Naive thymus-derived CD8-positive, alpha-beta T cell (primary cell): ENCODE measurements around the gene BST1. TPM values are rescaled to one million over a fixed set of nuclear protein-coding genes. Genes with fewer than 3 reads are reported as not detected.

Source experiments
- ATAC-seq, 2 donors: fragments of 150-1000 bp; cut with Tn5 transposase in 1 of 2; sonication (Bioruptor Pico), chemical (Tn5 transposase) in 1 of 2; 1 replicate in 1 of 2; 2 replicates in 1 of 2; pipeline ENCODE4 v1.10.0; 2021; ENCODE audit warnings: mild to moderate bottlenecking in 2 of 2, moderate library complexity in 2 of 2
- POLR2A ChIA-PET: fragments of 350-600 bp; sonication (Branson Sonifier 250); formaldehyde crosslinking; loops from one replicate; lab custom pipeline; 2021; ENCODE audit warnings: antibody characterized with exemption; lab: Charles Lee
- DNase-seq, 10 donors: peaks; one replicate each; pipeline versions ENCODE4 v3.0.0 to v3.0.0-alpha.2; 2020 to 2022
- H3K27ac Mint-ChIP-seq, 10 donors: one replicate each; pipeline ENCODE4 v1.8.0; 2020 to 2022; ENCODE audit warnings: mild to moderate bottlenecking in 10 of 10, mixed read lengths in 10 of 10, moderate library complexity in 4 of 10, inconsistent platforms in 1 of 10
- H3K27me3 Mint-ChIP-seq, 5 donors: one replicate each; pipeline ENCODE4 v1.8.0; 2021 to 2022; ENCODE audit warnings: mixed read lengths in 5 of 5
- H3K36me3 Mint-ChIP-seq, 3 donors: one replicate each; pipeline ENCODE4 v1.8.0; 2020 to 2022; ENCODE audit warnings: mixed read lengths in 3 of 3, mild to moderate bottlenecking in 2 of 3, inconsistent platforms in 1 of 3
- H3K4me1 Mint-ChIP-seq, 4 donors: one replicate each; pipeline ENCODE4 v1.8.0; 2021 to 2022; ENCODE audit warnings: mixed read lengths in 4 of 4
- H3K4me3 Mint-ChIP-seq, 10 donors: one replicate each; pipeline ENCODE4 v1.8.0; 2020 to 2022; ENCODE audit warnings: mild to moderate bottlenecking in 10 of 10, mixed read lengths in 10 of 10, moderate library complexity in 6 of 10, inconsistent platforms in 1 of 10
- H3K9me3 Mint-ChIP-seq, 9 donors: one replicate each; pipeline ENCODE4 v1.8.0; 2020 to 2022; ENCODE audit warnings: mixed read lengths in 9 of 9, mild to moderate bottlenecking in 3 of 9, inconsistent platforms in 1 of 9, moderate library complexity in 1 of 9
- polyA plus RNA-seq, 3 donors: library from polyadenylated mRNA; unstranded; fragments of 300-500 nt; fragmentation: Illumina TruSeq; gene quantifications; one replicate each; pipeline ENCODE4 v1.2.3, GENCODE V29; 2021
- total RNA-seq, 8 experiments: library from RNA in 2 of 8; stranded (reverse) in 2 of 8; gene quantifications; one replicate each; pipeline ENCODE4 v1.2.3 and lab custom pipeline; 2021 to 2026

BST1 gene
- total and polyA plus RNA-seq, 5 experiments from 2014 or later = 0.23 to 0.49 (median 0.42) TPM

- H3K9me3 Mint-ChIP-seq = peaks cover 0 to 27% (median 14%) of the 10 kb centered on the region in 9 donors
- ATAC-seq (no peak), DNase-seq (no peak)
- H3K36me3 Mint-ChIP-seq = peaks cover 0 to 26% (median 14%) of the 10 kb centered on the region in 3 donors
- no peak overlapping the region for H3K27ac Mint-ChIP-seq
- H3K27me3 Mint-ChIP-seq = no peaks in the 10 kb centered on the region
- POLR2A ChIA-PET = interaction anchor here (1.2 kb wide), 1 partner anchor 25 kb away, joined by 3 read pairs; no protein-coding TSS in a partner anchor
- H3K4me3 Mint-ChIP-seq = no peak overlapping the region
- peaks cover 3 to 17% (median 9%) of the 10 kb centered on the region in 4 donors for H3K4me1 Mint-ChIP-seq
These were observed 38.0 kb downstream of the BST1 start for GRCh38 chr4:15740764-15741404.

- no peak overlapping the region for H3K27ac Mint-ChIP-seq
- H3K36me3 Mint-ChIP-seq = peaks cover 0 to 32% (median 14%) of the 10 kb centered on the region in 3 donors
- peaks cover 0 to 38% (median 17%) of the 10 kb centered on the region in 9 donors for H3K9me3 Mint-ChIP-seq
- H3K4me1 Mint-ChIP-seq = peaks cover 3 to 10% (median 7%) of the 10 kb centered on the region in 4 donors
- no peak for ATAC-seq
- POLR2A ChIA-PET = interaction anchor here (1.2 kb wide), 1 partner anchor 24 kb away, joined by 3 read pairs; no protein-coding TSS in a partner anchor
- no peak overlapping the region for H3K4me3 Mint-ChIP-seq
- no peak for DNase-seq
- no peaks in the 10 kb centered on the region for H3K27me3 Mint-ChIP-seq
These were observed 39.3 kb downstream of the BST1 start for GRCh38 chr4:15742083-15742582.

GRCh38 chr4:15742637-15743036 lies 39.8 kb downstream of the BST1 start:
- H3K4me1 Mint-ChIP-seq = peaks cover 1 to 5% (median 3%) of the 10 kb centered on the region in 4 donors
- no peak overlapping the region for H3K4me3 Mint-ChIP-seq
- DNase-seq (no peak), ATAC-seq (no peak)
- POLR2A ChIA-PET = no interaction called here
- peak overlapping the region in 2 of 10 donors; percentile 12 to 16 for H3K27ac Mint-ChIP-seq
- no peaks in the 10 kb centered on the region for H3K27me3 Mint-ChIP-seq
- peaks cover 0 to 38% (median 17%) of the 10 kb centered on the region in 9 donors for H3K9me3 Mint-ChIP-seq
- peaks cover 0 to 32% (median 14%) of the 10 kb centered on the region in 3 donors for H3K36me3 Mint-ChIP-seq

- peaks cover 0 to 32% (median 14%) of the 10 kb centered on the region in 3 donors for H3K36me3 Mint-ChIP-seq
- ATAC-seq (no peak), DNase-seq (no peak)
- H3K9me3 Mint-ChIP-seq = peaks cover 0 to 38% (median 17%) of the 10 kb centered on the region in 9 donors
- no peaks in the 10 kb centered on the region for H3K27me3 Mint-ChIP-seq
- H3K27ac Mint-ChIP-seq = no peak overlapping the region
- POLR2A ChIA-PET = no interaction called here
- H3K4me3 Mint-ChIP-seq = no peak overlapping the region
- H3K4me1 Mint-ChIP-seq = peaks cover 0 to 5% (median under 1%) of the 10 kb centered on the region in 4 donors
These were observed 41.2 kb downstream of the BST1 start for GRCh38 chr4:15744016-15744545.

GRCh38 chr4:15746110-15746509 lies 43.2 kb downstream of the BST1 start:
- H3K27ac Mint-ChIP-seq = no peak overlapping the region
- POLR2A ChIA-PET = no interaction called here
- peaks cover 0 to 35% (median 12%) of the 10 kb centered on the region in 9 donors for H3K9me3 Mint-ChIP-seq
- ATAC-seq (no peak), DNase-seq (no peak)
- H3K36me3 Mint-ChIP-seq = peaks cover 0 to 26% (median 12%) of the 10 kb centered on the region in 3 donors
- H3K27me3 Mint-ChIP-seq = no peaks in the 10 kb centered on the region
- H3K4me1 Mint-ChIP-seq = peaks cover 0 to 7% (median under 1%) of the 10 kb centered on the region in 4 donors
- no peak overlapping the region for H3K4me3 Mint-ChIP-seq

- Mint-ChIP-seq H3K4me1 (peaks cover 10 to 15% (median 11%) of the 10 kb centered on the region in 4 donors), H3K4me3 (no peak overlapping the region), H3K27me3 (no peaks in the 10 kb centered on the region), H3K27ac (no peak overlapping the region), H3K36me3 (peaks cover 0 to 12% (median 0%) of the 10 kb centered on the region in 3 donors), H3K9me3 (peaks cover 0 to 13% (median 0%) of the 10 kb centered on the region in 9 donors)
- POLR2A ChIA-PET = interaction anchor here (1.0 kb wide), 1 partner anchor 17 kb away, joined by 3 read pairs; no protein-coding TSS in a partner anchor
- ATAC-seq (no peak), DNase-seq (no peak)
These were observed 46.1 kb downstream of the BST1 start for GRCh38 chr4:15749001-15749400.

GRCh38 chr4:15751153-15751552 lies 48.3 kb downstream of the BST1 start:
- DNase-seq (no peak), ATAC-seq (no peak)
- peaks cover 30 to 33% (median 32%) of the 10 kb centered on the region in 4 donors for H3K4me1 Mint-ChIP-seq
- peak overlapping the region in 3 of 10 donors; percentile 10 to 33 (median 13) for H3K27ac Mint-ChIP-seq
- peaks cover 0 to 9% (median 0%) of the 10 kb centered on the region in 9 donors for H3K9me3 Mint-ChIP-seq
- H3K36me3 Mint-ChIP-seq = peaks cover 0 to 2% (median 0%) of the 10 kb centered on the region in 3 donors
- no peaks in the 10 kb centered on the region for H3K27me3 Mint-ChIP-seq
- POLR2A ChIA-PET = no interaction called here
- H3K4me3 Mint-ChIP-seq = no peak overlapping the region

GRCh38 chr4:15753081-15753480 lies 50.2 kb downstream of the BST1 start:
- Mint-ChIP-seq H3K36me3 (no peaks in the 10 kb centered on the region), H3K27ac (peak overlapping the region in 6 of 10 donors; percentile 5 to 97 (median 58)), H3K4me1 (peaks cover 39 to 47% (median 44%) of the 10 kb centered on the region in 4 donors), H3K9me3 (peaks cover 0 to 5% (median 0%) of the 10 kb centered on the region in 9 donors), H3K4me3 (peak overlapping the region in 2 of 10 donors; percentile 45 to 69), H3K27me3 (no peaks in the 10 kb centered on the region)
- no peak for ATAC-seq
- POLR2A ChIA-PET = no interaction called here
- DNase-seq = no peak

- Mint-ChIP-seq H3K27me3 (no peaks in the 10 kb centered on the region), H3K4me3 (peak overlapping the region in 8 of 10 donors; percentile 41 to 75 (median 58)), H3K9me3 (peaks cover 0 to 5% (median 0%) of the 10 kb centered on the region in 9 donors), H3K36me3 (no peaks in the 10 kb centered on the region), H3K27ac (peak overlapping the region; percentile 5 to 97 (median 70)), H3K4me1 (peaks cover 39 to 52% (median 49%) of the 10 kb centered on the region in 4 donors)
- POLR2A ChIA-PET = interaction anchor here (1.0 to 1.7 kb wide), 4 partner anchors 9 to 16 kb away, joined by 3 to 10 read pairs (median 5); no protein-coding TSS in a partner anchor
- ATAC-seq (no peak), DNase-seq (no peak)
These were observed 50.9 kb downstream of the BST1 start for GRCh38 chr4:15753786-15754185.

- Mint-ChIP-seq H3K9me3 (peaks cover 0 to 5% (median 0%) of the 10 kb centered on the region in 9 donors), H3K4me1 (peaks cover 38 to 53% (median 50%) of the 10 kb centered on the region in 4 donors), H3K27me3 (no peaks in the 10 kb centered on the region), H3K4me3 (peak overlapping the region in 9 of 10 donors; percentile 19 to 75 (median 44)), H3K27ac (peak overlapping the region; percentile 0 to 97 (median 68)), H3K36me3 (no peaks in the 10 kb centered on the region)
- POLR2A ChIA-PET = interaction anchor here (1.0 to 1.7 kb wide), 4 partner anchors 9 to 15 kb away, joined by 3 to 10 read pairs (median 5); no protein-coding TSS in a partner anchor
- peak; percentile 54 to 60 for ATAC-seq
- peak in 8 of 10 donors; percentile 22 to 67 (median 56) for DNase-seq
These were observed 51.5 kb downstream of the BST1 start for GRCh38 chr4:15754323-15754722.

GRCh38 chr4:15755321-15756155 lies 52.7 kb downstream of the BST1 start:
- Mint-ChIP-seq H3K9me3 (peaks cover 0 to 5% (median 0%) of the 10 kb centered on the region in 9 donors), H3K27ac (peak overlapping the region; percentile 17 to 94 (median 89)), H3K36me3 (no peaks in the 10 kb centered on the region), H3K27me3 (no peaks in the 10 kb centered on the region), H3K4me3 (peak overlapping the region; percentile 57 to 75 (median 70)), H3K4me1 (peaks cover 38 to 57% (median 51%) of the 10 kb centered on the region in 4 donors)
- no peak for ATAC-seq
- DNase-seq = peak in 1 of 10 donors; percentile 2
- POLR2A ChIA-PET = interaction anchor here (1.1 to 3.3 kb wide), 8 partner anchors 8 to 207 kb away, joined by 3 to 58 read pairs (median 5); partner anchors contain the start of genes FAM200B and FGFBP2
